Keratinocyte (primary cell): ENCODE results near the gene MAST3.

ENCODE experiments used
- CTCF ChIP-seq, 3 experiments: IDR thresholded peaks in 1 of 3; conservative IDR thresholded peaks in 1 of 3; optimal IDR thresholded peaks in 1 of 3; 2 replicates in 2 of 3; 3 replicates in 1 of 3; pipeline versions ENCODE3 to v1.5.1; 2011; ENCODE audit warnings: low read length in 3 of 3, mild to moderate bottlenecking in 3 of 3, moderate library complexity in 2 of 3, control low read depth in 1 of 3, inconsistent platforms in 1 of 3; ENCODE audit not compliant: insufficient read depth in 2 of 3; ENCODE audit errors: extremely low read depth in 1 of 3
- EZH2 ChIP-seq: IDR thresholded peaks from one replicate; pipeline ENCODE4 v1.6.1; 2012; ENCODE audit warnings: inconsistent platforms, mild to moderate bottlenecking, low read length, moderate library complexity

GRCh38 chr19:18196511-18196845 lies 98.9 kb downstream of the MAST3 start:
- no peak for TF ChIP-seq CTCF (optimal IDR thresholded peaks at IDR 0.05 in 1 of 3, IDR thresholded peaks at IDR 0.05 in 1 of 3, conservative IDR thresholded peaks at IDR 0.05 in 1 of 3; ENCODE audit: extremely low read depth in 1 of 3, insufficient read depth in 2 of 3, low read length in 3 of 3)
- no peak for TF ChIP-seq EZH2
